GM12878 (cell line): Measurements from ENCODE around the gene GAGE10. TPM values are rescaled to one million over a fixed set of nuclear protein-coding genes. Genes with fewer than 3 reads are reported as not detected.

ENCODE experiments used
- ATAC-seq: fragments of 200-7000 bp; cut with Tn5 transposase; 3 replicates; pipeline ENCODE4 v1.9.1; 2020; ENCODE audit warnings: mild to moderate bottlenecking, moderate library complexity
- BruUV-seq: library from RNA; stranded (reverse); fragments of 400-500 nt; replicated peaks from 2 replicates; lab custom pipeline; 2021; lab: Mats Ljungman, UMichigan
- CTCF ChIA-PET: fragments of 300-600 bp; sonication (Branson Sonifier 250); formaldehyde crosslinking; extraction: SDS; loops from one replicate; lab custom pipeline; 2021; ENCODE audit warnings: inconsistent platforms; lab: Yijun Ruan, JAX
- POLR2A ChIA-PET: fragments of 350-600 bp; formaldehyde crosslinking; extraction: SDS; loops from one replicate; lab custom pipeline; 2021; ENCODE audit warnings: inconsistent platforms; lab: Charles Lee
- RAD21 ChIA-PET: fragments of 300-600 bp; sonication (Branson Sonifier 250); formaldehyde crosslinking; loops from one replicate; lab custom pipeline; 2023; ENCODE audit warnings: antibody characterized with exemption; ENCODE audit not compliant: unreplicated experiment; lab: Charles Lee
- SMC1A ChIA-PET: fragments of 300-600 bp; sonication (Branson Sonifier 250); formaldehyde crosslinking; loops from one replicate; lab custom pipeline; 2023; ENCODE audit not compliant: unreplicated experiment, uncharacterized antibody; lab: Charles Lee
- DNase-seq: peaks from one replicate; pipeline ENCODE4 v3.0.0-alpha.2; 2011; ENCODE audit warnings: low read depth, low spot score
- FAIRE-seq: peaks from 3 replicates; lab custom pipeline; 2011; peaks lifted over from hg19 to GRCh38; lab: Jason Lieb, UNC
- H2AFZ ChIP-seq: 2 replicates; pipeline ENCODE4 v1.6.0; 2011; ENCODE audit warnings: low read depth, low read length, control low read depth; ENCODE audit not compliant: control insufficient read depth
- H3K27ac ChIP-seq: 2 replicates; pipeline ENCODE4 v1.5.1; 2011; ENCODE audit warnings: control low read depth; ENCODE audit not compliant: control insufficient read depth, insufficient read depth
- H3K27me3 ChIP-seq, 2 experiments: replicated peaks in 1 of 2; 2 replicates each; pipeline versions ENCODE4 v1.6.0 to v1.6.1; 2011; ENCODE audit warnings: low read length in 1 of 2; ENCODE audit not compliant: control insufficient read depth in 2 of 2, insufficient read depth in 2 of 2
- H3K36me3 ChIP-seq, 2 experiments: 2 replicates each; pipeline ENCODE4 v1.5.1; 2011; ENCODE audit warnings: low read length in 1 of 2; ENCODE audit not compliant: control insufficient read depth in 2 of 2, insufficient read depth in 2 of 2
- H3K4me1 ChIP-seq: 2 replicates; pipeline ENCODE4 v1.6.1; 2011; ENCODE audit warnings: mild to moderate bottlenecking, low read length, moderate library complexity, mixed read lengths; ENCODE audit not compliant: control insufficient read depth, insufficient read depth
- H3K4me2 ChIP-seq: 2 replicates; pipeline ENCODE4 v1.6.0; 2011; ENCODE audit warnings: control low read depth; ENCODE audit not compliant: control insufficient read depth, insufficient read depth
- H3K4me3 ChIP-seq: fragments of 200-600 bp; sonication (generic); 2 replicates; pipeline ENCODE4 v1.5.1; 2016
- H3K79me2 ChIP-seq: 2 replicates; pipeline ENCODE4 v1.6.0; 2011; ENCODE audit warnings: low read length; ENCODE audit not compliant: control insufficient read depth, insufficient read depth
- H3K9ac ChIP-seq: 2 replicates; pipeline ENCODE4 v1.8.0; 2011; ENCODE audit warnings: low read length, control low read depth, mixed read lengths; ENCODE audit not compliant: control insufficient read depth, insufficient read depth
- H3K9me3 ChIP-seq: replicated peaks from 3 replicates; pipeline ENCODE4 v1.5.1; 2011; ENCODE audit warnings: mild to moderate bottlenecking, low read length; ENCODE audit not compliant: control insufficient read depth, insufficient read depth
- H4K20me1 ChIP-seq: 2 replicates; pipeline ENCODE4 v1.6.0; 2011; ENCODE audit not compliant: control insufficient read depth, insufficient read depth
- BMI1 ChIP-seq: fragments of 450-650 bp; IDR thresholded peaks from 2 replicates; pipeline ENCODE4 v1.6.1; 2016; ENCODE audit warnings: mild to moderate bottlenecking, moderate library complexity, borderline replicate concordance
- CHD4 ChIP-seq: fragments of 200-600 bp; sonication (generic); IDR thresholded peaks from 2 replicates; pipeline ENCODE4 v1.6.1; 2016; ENCODE audit warnings: mild to moderate bottlenecking
- PAX5 ChIP-seq: IDR thresholded peaks from 2 replicates; pipeline ENCODE4 v1.6.1; 2011; ENCODE audit warnings: low read depth, low read length, borderline replicate concordance
- RAD51 ChIP-seq: fragments of 450-650 bp; IDR thresholded peaks from 2 replicates; pipeline ENCODE4 v1.6.1; 2016; ENCODE audit warnings: moderate library complexity, mild to moderate bottlenecking, inconsistent platforms
- SIN3A ChIP-seq: IDR thresholded peaks from 2 replicates; pipeline ENCODE4 v1.6.1; 2012; ENCODE audit warnings: low read depth, low read length, improper control_type of control experiment
- SUZ12 ChIP-seq: fragments of 200-600 bp; sonication (generic); IDR thresholded peaks from one replicate; pipeline ENCODE4 v1.6.1; 2018; ENCODE audit warnings: antibody characterized with exemption, mild to moderate bottlenecking; ENCODE audit not compliant: unreplicated experiment
- TCF3 ChIP-seq: IDR thresholded peaks from 2 replicates; pipeline ENCODE4 v1.6.1; 2012; ENCODE audit warnings: low read depth, mild to moderate bottlenecking, low read length, borderline replicate concordance; ENCODE audit not compliant: insufficient read depth
- ZNF622 ChIP-seq: fragments of 450-650 bp; IDR thresholded peaks from 2 replicates; pipeline ENCODE4 v1.6.1; 2017; ENCODE audit warnings: mild to moderate bottlenecking, inconsistent platforms
- WGBS: methylation state at CpG from one replicate; pipeline ENCODE4 v1.1.6; 2016; ENCODE audit warnings: low lambda C conversion rate; ENCODE audit not compliant: insufficient replicate concordance, insufficient coverage; ENCODE audit errors: missing lambda C conversion rate; 5-methylcytosine and 5-hydroxymethylcytosine counted together
- in situ Hi-C: fragments of 300-500 bp; cut with MboI; formaldehyde crosslinking; loops from 9 replicates; pipeline ENCODE4 v1.14.3; 2018; ENCODE audit warnings: mixed read lengths
- intact Hi-C: fragments of 100-400 bp; cut with micrococcal nuclease; formaldehyde crosslinking; loops from one replicate; pipeline ENCODE4 v1.14.2; 2022; ENCODE audit not compliant: unreplicated experiment
- polyA plus RNA-seq, 11 experiments: library from polyadenylated mRNA; depleted of rRNA in 4 of 11; unstranded in 6 of 11; stranded (reverse) in 5 of 11; fragments of >200 nt; fragmentation: Nextera tagmentation in 4 of 11; fragmentation: Illumina TruSeq in 1 of 11; extraction: Ambion mirVana in 4 of 11; extraction: Trizol in 1 of 11; gene quantifications; 1 replicate in 1 of 11; 2 replicates in 10 of 11; pipeline versions ENCODE4 v1.2.1 to v1.2.3, GENCODE V29; 2011 to 2016; ENCODE audit warnings: inconsistent platforms in 2 of 11, missing spikeins in 2 of 11, low read depth in 1 of 11
- total RNA-seq, 4 experiments: library from RNA; depleted of rRNA in 3 of 4; stranded (reverse); fragments of >200 nt in 3 of 4; fragmentation: Illumina TruSeq in 1 of 4; extraction: Trizol in 1 of 4; gene quantifications; 2 replicates each; pipeline versions ENCODE4 v1.2.1 to v1.2.3, GENCODE V29; 2013 to 2021
- TF ChIP-seq, protein P1 (sequence below): fragments of 450-650 bp; IDR thresholded peaks from 2 replicates; pipeline ENCODE4 v1.6.1; 2017; ENCODE audit warnings: low read depth, mild to moderate bottlenecking, moderate library complexity

GAGE10 gene
- total and polyA plus RNA-seq, 10 of the 15 experiments (the other 5 are each of a cell fraction or from before 2014, with no cell fraction given): not detected

- in situ Hi-C loops: no loop called here
- Histone ChIP-seq H3K27ac (no peak overlapping the region), H3K4me2 (no peak overlapping the region), H3K9me3 (no peaks in the 10 kb centered on the region), H3K4me3 (no peak overlapping the region), H3K79me2 (no peaks in the 10 kb centered on the region), H3K36me3 (no peaks in the 10 kb centered on the region), H3K4me1 (no peaks in the 10 kb centered on the region), H4K20me1 (no peaks in the 10 kb centered on the region), H3K9ac (no peak overlapping the region), H3K27me3 (no peaks in the 10 kb centered on the region), H2AFZ (no peak overlapping the region)
- no peak for FAIRE-seq
- WGBS: 50% methylated on average over 1 of the region's 1 CpG
- no peak for DNase-seq
- no TSS peak for BruUV-seq
- ChIA-PET SMC1A (no interaction called here), POLR2A (no interaction called here), RAD21 (no interaction called here), CTCF (no interaction called here)
- ATAC-seq: no peak
- intact Hi-C loops: no loop called here
- TF ChIP-seq RAD51: no peak
- no peak for TF ChIP-seq PAX5
- no peak for TF ChIP-seq BMI1
- no peak for TF ChIP-seq TCF3
- TF ChIP-seq SIN3A: no peak
- TF ChIP-seq, protein P1, sequence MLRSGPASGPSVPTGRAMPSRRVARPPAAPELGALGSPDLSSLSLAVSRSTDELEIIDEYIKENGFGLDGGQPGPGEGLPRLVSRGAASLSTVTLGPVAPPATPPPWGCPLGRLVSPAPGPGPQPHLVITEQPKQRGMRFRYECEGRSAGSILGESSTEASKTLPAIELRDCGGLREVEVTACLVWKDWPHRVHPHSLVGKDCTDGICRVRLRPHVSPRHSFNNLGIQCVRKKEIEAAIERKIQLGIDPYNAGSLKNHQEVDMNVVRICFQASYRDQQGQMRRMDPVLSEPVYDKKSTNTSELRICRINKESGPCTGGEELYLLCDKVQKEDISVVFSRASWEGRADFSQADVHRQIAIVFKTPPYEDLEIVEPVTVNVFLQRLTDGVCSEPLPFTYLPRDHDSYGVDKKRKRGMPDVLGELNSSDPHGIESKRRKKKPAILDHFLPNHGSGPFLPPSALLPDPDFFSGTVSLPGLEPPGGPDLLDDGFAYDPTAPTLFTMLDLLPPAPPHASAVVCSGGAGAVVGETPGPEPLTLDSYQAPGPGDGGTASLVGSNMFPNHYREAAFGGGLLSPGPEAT: no peak
- no peak for TF ChIP-seq CHD4
- no peak for TF ChIP-seq SUZ12
- TF ChIP-seq ZNF622: no peak
These were observed 15.8 kb upstream of the GAGE10 start for GRCh38 chrX:49287665-49288064.
